GM10266 (cell line): Measurements from ENCODE around the gene CDH4.

Experiments used
- DNase-seq: peaks from one replicate; pipeline ENCODE4 v3.0.0; 2012; ENCODE audit errors: extremely low spot score
- CTCF ChIP-seq: IDR thresholded peaks from 2 replicates; pipeline ENCODE4 v1.5.1; 2012; ENCODE audit warnings: mild to moderate bottlenecking, low read depth; ENCODE audit not compliant: control insufficient read depth, insufficient read depth; ENCODE audit errors: missing control alignments

Gene CDH4

GRCh38 chr20:61912665-61913422 lies 660.8 kb downstream of the CDH4 start:
- no peak for TF ChIP-seq CTCF
- DNase-seq, result no peak

- no peak for DNase-seq
- TF ChIP-seq CTCF, result no peak
These were observed 661.6 kb downstream of the CDH4 start for GRCh38 chr20:61913423-61914225.

- DNase-seq, result no peak
- no peak for TF ChIP-seq CTCF
These were observed 663.0 kb downstream of the CDH4 start for GRCh38 chr20:61915101-61915500.

- DNase-seq, result no peak
These were observed 664.3 kb downstream of the CDH4 start for GRCh38 chr20:61916318-61916891.

GRCh38 chr20:61917474-61918145 lies 665.5 kb downstream of the CDH4 start:
- DNase-seq, result no peak
- no peak for TF ChIP-seq CTCF

More at GRCh38 chr20:61916318-61916891, 664.3 kb downstream of the CDH4 start:
- TF ChIP-seq CTCF, result no peak

GRCh38 chr20:61918548-61918947 lies 666.5 kb downstream of the CDH4 start:
- no peak for TF ChIP-seq CTCF
- DNase-seq, result no peak
